K562 (cell line): ENCODE results near the gene PRICKLE4. TPM values are rescaled to one million over a fixed set of nuclear protein-coding genes. Genes with fewer than 3 reads are reported as not detected.

ENCODE experiments used
- ATAC-seq: fragments of 200-7000 bp; cut with Tn5 transposase; 3 replicates; pipeline ENCODE4 v1.9.1; 2020; ENCODE audit warnings: moderate library complexity
- BruUV-seq: library from RNA; stranded (reverse); fragments of 400-500 nt; replicated peaks from 2 replicates; lab custom pipeline; 2021; lab: Mats Ljungman, UMichigan
- CTCF ChIA-PET: fragments of 300-600 bp; formaldehyde crosslinking; extraction: SDS; loops from one replicate; lab custom pipeline; 2021; ENCODE audit warnings: low intra/inter-chr PET ratio; lab: Yijun Ruan, JAX
- POLR2A ChIA-PET: fragments of 300-600, 350-650 bp; sonication (Branson Sonifier 250); formaldehyde crosslinking; extraction: SDS; loops from one replicate; lab custom pipeline; 2021; ENCODE audit warnings: antibody characterized with exemption, inconsistent platforms; lab: Yijun Ruan, JAX
- DNase-seq, 4 experiments: peaks; one replicate each; pipeline versions ENCODE4 v3.0.0 to v3.0.0-alpha.2; 2011 to 2018; ENCODE audit warnings: low spot score in 3 of 4, mixed read lengths in 3 of 4; ENCODE audit errors: extremely low read depth in 1 of 4
- FAIRE-seq: peaks from 2 replicates; lab custom pipeline; 2011; peaks lifted over from hg19 to GRCh38; lab: Jason Lieb, UNC
- H2AFZ ChIP-seq: 2 replicates; pipeline ENCODE4 v1.6.0; 2011; ENCODE audit warnings: low read depth, low read length, control low read depth, inconsistent platforms
- H3K27ac ChIP-seq: fragments of 200-600 bp; 3 replicates; pipeline ENCODE4 v1.8.0; 2011; ENCODE audit warnings: low read depth, mild to moderate bottlenecking, control low read depth, inconsistent platforms, low read length, moderate library complexity, mixed read lengths; ENCODE audit errors: extremely low read depth
- H3K27me3 ChIP-seq, 2 experiments: fragments of 300-600 bp in 1 of 2; 2 replicates in 1 of 2; 3 replicates in 1 of 2; pipeline versions ENCODE4 v1.6.0 to v1.8.0; 2011; ENCODE audit warnings: inconsistent platforms in 2 of 2, low read length in 2 of 2, mild to moderate bottlenecking in 1 of 2, mixed read lengths in 1 of 2, moderate library complexity in 1 of 2; ENCODE audit not compliant: control insufficient read depth in 2 of 2, insufficient read depth in 2 of 2
- H3K36me3 ChIP-seq: fragments of 300-600 bp; 3 replicates; pipeline ENCODE4 v1.8.0; 2011; ENCODE audit warnings: mild to moderate bottlenecking, low read length, inconsistent platforms; ENCODE audit not compliant: control insufficient read depth, insufficient read depth
- H3K4me1 ChIP-seq, 2 experiments: fragments of 200-600 bp in 1 of 2; replicated peaks in 1 of 2; 2 replicates in 1 of 2; 3 replicates in 1 of 2; pipeline versions ENCODE4 v1.5.1 to v1.8.0; 2011; ENCODE audit warnings: inconsistent platforms in 2 of 2, low read length in 2 of 2, mild to moderate bottlenecking in 1 of 2, mixed read lengths in 1 of 2, moderate library complexity in 1 of 2; ENCODE audit not compliant: control insufficient read depth in 2 of 2, insufficient read depth in 2 of 2
- H3K4me2 ChIP-seq: 2 replicates; pipeline ENCODE4 v1.6.1; 2011; ENCODE audit warnings: low read length, control low read depth, inconsistent platforms, mixed read lengths; ENCODE audit not compliant: insufficient read depth
- H3K4me3 ChIP-seq: fragments of 200-600 bp; sonication (generic), shearing (Covaris generic); 2 replicates; pipeline ENCODE4 v1.5.1; 2016; ENCODE audit warnings: control low read depth, inconsistent platforms
- H3K79me2 ChIP-seq: fragments of 200-600 bp; 3 replicates; pipeline ENCODE4 v1.8.0; 2011; ENCODE audit warnings: low read length, inconsistent platforms; ENCODE audit not compliant: control insufficient read depth, insufficient read depth
- H3K9ac ChIP-seq, 2 experiments: 2 replicates each; pipeline versions ENCODE4 v1.6.0 to v1.6.1; 2011; ENCODE audit warnings: low read depth in 2 of 2, low read length in 2 of 2, control low read depth in 1 of 2, inconsistent platforms in 1 of 2, mild to moderate bottlenecking in 1 of 2, mixed read lengths in 1 of 2; ENCODE audit not compliant: insufficient read depth in 1 of 2
- H3K9me1 ChIP-seq: one replicate; pipeline ENCODE4 v1.6.0; 2011; ENCODE audit warnings: inconsistent platforms, mild to moderate bottlenecking, low read length, moderate library complexity; ENCODE audit not compliant: control insufficient read depth, insufficient read depth
- H3K9me3 ChIP-seq: replicated peaks from 2 replicates; pipeline ENCODE4 v1.5.1; 2011; ENCODE audit warnings: low read depth, low read length, inconsistent platforms; ENCODE audit not compliant: control insufficient read depth, insufficient read depth
- H4K20me1 ChIP-seq: replicated peaks from 2 replicates; pipeline ENCODE4 v1.6.1; 2011; ENCODE audit warnings: low read length, inconsistent platforms, mixed read lengths; ENCODE audit not compliant: control insufficient read depth, insufficient read depth
- ARID4B ChIP-seq: sonication (generic); formaldehyde crosslinking; IDR thresholded peaks from 2 replicates; pipeline ENCODE4 v1.8.0; 2022; ENCODE audit warnings: mild to moderate bottlenecking, missing genetic modification reagents
- FOXA3 ChIP-seq, 2 experiments: fragments of 450-650 bp in 1 of 2; sonication (generic) in 1 of 2; formaldehyde crosslinking; IDR thresholded peaks in 1 of 2; conservative IDR thresholded peaks in 1 of 2; 2 replicates each; pipeline versions ENCODE4 v1.4.0 to v1.8.0; 2020 to 2022; ENCODE audit warnings: mild to moderate bottlenecking in 2 of 2, missing genetic modification reagents in 1 of 2
- KDM2B ChIP-seq: fragments of 250-450 bp; sonication (Bioruptor Pico); IDR thresholded peaks from 2 replicates; pipeline ENCODE4 v1.8.0; 2021; ENCODE audit warnings: mild to moderate bottlenecking, moderate library complexity
- KDM5B ChIP-seq: fragments of 200-600 bp; sonication (generic); IDR thresholded peaks from 2 replicates; pipeline ENCODE4 v1.6.1; 2012; ENCODE audit warnings: low read depth, mild to moderate bottlenecking, moderate library complexity, low read length, control low read depth, inconsistent platforms; ENCODE audit not compliant: insufficient replicate concordance
- KLF6 ChIP-seq: fragments of 250-450 bp; sonication (Bioruptor Pico); IDR thresholded peaks from 2 replicates; pipeline ENCODE4 v1.4.0; 2020; ENCODE audit warnings: mild to moderate bottlenecking, moderate library complexity, borderline replicate concordance
- L3MBTL2 ChIP-seq: fragments of 450-650 bp; IDR thresholded peaks from 2 replicates; pipeline ENCODE4 v1.6.1; 2016; ENCODE audit warnings: mild to moderate bottlenecking, moderate library complexity
- MAZ ChIP-seq, 2 experiments: fragments of 450-650 bp in 1 of 2; sonication (generic) in 1 of 2; formaldehyde crosslinking; IDR thresholded peaks in 1 of 2; conservative IDR thresholded peaks in 1 of 2; 2 replicates each; pipeline versions ENCODE4 v1.4.0 to v1.5.0; 2020; ENCODE audit warnings: mild to moderate bottlenecking in 1 of 2, missing genetic modification reagents in 1 of 2
- NFIC ChIP-seq: fragments of 450-650 bp; IDR thresholded peaks from 2 replicates; pipeline ENCODE4 v1.6.1; 2017; ENCODE audit warnings: mild to moderate bottlenecking, inconsistent platforms
- SRSF7 ChIP-seq: fragments of 200-400 bp; formaldehyde crosslinking; optimal IDR thresholded peaks from 2 replicates; pipeline ENCODE3; 2017; ENCODE audit warnings: mild to moderate bottlenecking, low read depth, low read length
- THRAP3 ChIP-seq: fragments of 450-650 bp; IDR thresholded peaks from 2 replicates; pipeline ENCODE4 v1.6.1; 2016; ENCODE audit warnings: mild to moderate bottlenecking, inconsistent platforms, borderline replicate concordance
- ZFX ChIP-seq: sonication (generic); formaldehyde crosslinking; IDR thresholded peaks from 2 replicates; pipeline ENCODE4 v1.8.0; 2022; ENCODE audit warnings: mild to moderate bottlenecking, missing genetic modification reagents, moderate library complexity
- ZNF507 ChIP-seq: conservative IDR thresholded peaks from 2 replicates; pipeline ENCODE4 v1.6.1; 2017; ENCODE audit warnings: missing genetic modification characterization, missing compliant biosample characterization
- WGBS: fragments of 100-300 bp; shearing (Covaris generic); methylation state at CpG from one replicate; pipeline ENCODE4 v1.1.6; 2016; ENCODE audit warnings: low coverage, mixed read lengths; ENCODE audit not compliant: insufficient coverage; ENCODE audit errors: missing lambda C conversion rate; 5-methylcytosine and 5-hydroxymethylcytosine counted together
- in situ Hi-C: fragments of 300-500 bp; cut with MboI; formaldehyde crosslinking; loops from 4 replicates; pipeline ENCODE4 v1.15.0; 2018; ENCODE audit warnings: inconsistent platforms, mixed read lengths
- intact Hi-C: fragments of 100-400 bp; cut with micrococcal nuclease; formaldehyde crosslinking; loops from 2 replicates; pipeline ENCODE4 v1.14.2; 2022
- polyA plus RNA-seq, 8 experiments: library from polyadenylated mRNA; depleted of rRNA in 4 of 8; stranded (reverse) in 5 of 8; unstranded in 3 of 8; fragments of >200 nt; fragmentation: Nextera tagmentation in 2 of 8; fragmentation: Illumina TruSeq in 1 of 8; extraction: Ambion mirVana in 2 of 8; extraction: Trizol in 1 of 8; gene quantifications; 2 replicates each; pipeline versions ENCODE4 v1.2.1 to v1.2.3, GENCODE V29; 2011 to 2014; ENCODE audit warnings: inconsistent platforms in 1 of 8, missing spikeins in 1 of 8
- total RNA-seq, 7 experiments: library from RNA; depleted of rRNA in 6 of 7; stranded (reverse); fragments of >200 nt in 6 of 7; fragmentation: Illumina TruSeq in 2 of 7; extraction: Trizol in 2 of 7; gene quantifications; 2 replicates each; pipeline versions ENCODE4 v1.2.1 to v1.2.3, GENCODE V29; 2011 to 2021; ENCODE audit warnings: low replicate concordance in 1 of 7
- TF ChIP-seq, protein P1 (sequence below), 3 experiments: fragments of 200-800 bp in 1 of 3; sonication (Bioruptor generic) in 1 of 3; sonication (generic) in 1 of 3; formaldehyde crosslinking in 1 of 3; IDR thresholded peaks; 2 replicates each; pipeline versions ENCODE4 v1.6.1 to v1.8.0; 2016 to 2022; ENCODE audit warnings: mild to moderate bottlenecking in 2 of 3, missing compliant biosample characterization in 2 of 3, missing genetic modification characterization in 2 of 3, missing genetic modification reagents in 1 of 3

Gene PRICKLE4
- total and polyA plus RNA-seq, 9 of the 15 experiments (the other 6 are each of a cell fraction or from before 2014, with no cell fraction given): 0.20 to 0.32 (median 0.27) TPM; not detected in 6

DNA sequence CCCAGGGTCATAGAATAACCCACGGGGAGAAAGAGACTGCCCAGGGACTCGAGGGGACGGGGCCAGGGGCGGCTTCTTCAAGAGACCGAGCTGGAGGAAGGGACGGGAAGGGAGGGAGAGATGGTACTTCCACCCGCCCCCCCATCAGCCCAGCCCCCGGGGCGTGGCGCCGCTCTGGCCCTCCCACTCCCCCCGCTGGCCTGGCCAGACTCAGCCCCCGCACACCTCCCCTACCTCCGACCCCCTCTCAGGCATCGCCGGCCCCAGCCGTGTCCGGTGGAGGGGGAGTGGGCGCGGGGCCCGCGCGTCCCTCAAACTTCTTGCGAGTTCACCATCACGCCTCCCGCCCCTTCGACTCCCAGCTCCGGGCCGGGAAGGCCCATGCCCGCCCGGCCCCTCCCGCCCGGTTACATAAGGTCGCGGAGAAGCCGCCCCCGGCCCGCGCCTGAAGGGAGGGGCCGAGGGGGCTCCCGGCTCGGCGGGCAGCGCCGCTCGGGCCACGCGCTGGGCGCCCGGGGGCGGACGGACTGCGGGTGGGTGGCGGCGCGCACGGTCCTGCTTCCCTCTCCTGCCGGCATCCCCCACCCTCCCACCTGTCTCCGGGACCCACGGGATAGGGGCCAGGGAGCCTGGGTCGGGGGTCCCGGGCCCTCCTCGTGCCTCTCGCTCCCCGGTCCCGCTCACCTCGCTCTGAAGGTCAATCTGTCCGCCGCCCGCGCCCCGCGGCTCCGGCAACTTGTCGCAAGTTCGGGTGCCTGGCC lies 45.7 kb upstream of the PRICKLE4 start:
- BruUV-seq: no TSS peak
- ChIA-PET POLR2A (interaction anchor here (0.6 to 1.5 kb wide), 5 partner anchors 32 to 1466 kb away, joined by 3 to 5 read pairs (median 4); no protein-coding TSS in a partner anchor), CTCF (interaction anchor here (0.8 to 2.6 kb wide), 4 partner anchors 41 to 309 kb away, joined by 3 to 19 read pairs (median 8); partner anchors contain the start of gene FRS3)
- Histone ChIP-seq H3K9me3 (no peaks in the 10 kb centered on the region), H3K4me1 (peaks cover 5 to 29% of the 10 kb centered on the region in 2 experiments), H4K20me1 (peaks cover 4% of the 10 kb centered on the region), H2AFZ (peak overlapping the region; percentile 81), H3K9me1 (no peaks in the 10 kb centered on the region), H3K79me2 (no peaks in the 10 kb centered on the region), H3K36me3 (no peaks in the 10 kb centered on the region), H3K9ac (peak overlapping the region; percentile 50 to 92; a peak in 3 of 4 replicates), H3K27me3 (peaks cover 2 to 31% of the 10 kb centered on the region in 2 experiments; a peak in 3 of 5 replicates), H3K27ac (no peak overlapping the region), H3K4me2 (peak overlapping the region; percentile 85), H3K4me3 (peak overlapping the region; percentile 63)
- in situ Hi-C loops (loop anchor here (5.0 kb wide), 1 partner anchor 37 kb away; no protein-coding TSS in a partner anchor), intact Hi-C loops (loop anchor here (1.0 to 2.0 kb wide), 2 partner anchors 32 to 41 kb away; no protein-coding TSS in a partner anchor)
- ATAC-seq (peak; percentile 74), DNase-seq (peak; percentile 77 to 91 (median 88)), FAIRE-seq (no peak)
- WGBS: 0% methylated on average over 26 of the region's 76 CpGs
- TF ChIP-seq ZNF507 (tag): no peak
- peak; percentile 12 for TF ChIP-seq KDM5B
- TF ChIP-seq KDM2B (CRISPR knock-in tag): peak; percentile 55; the same call in 1 of the 2 replicates
- no peak for TF ChIP-seq THRAP3
- peak; percentile 48; the same call in 1 of the 2 replicates for TF ChIP-seq ZFX
- no peak for TF ChIP-seq FOXA3 (CRISPR knock-in tag; conservative IDR thresholded peaks at IDR 0.05 in 1 of 2, IDR thresholded peaks at IDR 0.05 in 1 of 2)
- TF ChIP-seq, protein P1, sequence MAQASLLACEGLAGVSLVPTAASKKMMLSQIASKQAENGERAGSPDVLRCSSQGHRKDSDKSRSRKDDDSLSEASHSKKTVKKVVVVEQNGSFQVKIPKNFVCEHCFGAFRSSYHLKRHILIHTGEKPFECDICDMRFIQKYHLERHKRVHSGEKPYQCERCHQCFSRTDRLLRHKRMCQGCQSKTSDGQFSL (CRISPR knock-in tag; IDR thresholded peaks at IDR 0.05): peak; percentile 84
- TF ChIP-seq, protein P1 (tag; IDR thresholded peaks at IDR 0.05): peak in 1 of 2 experiments; percentile 86; a peak in 2 of 4 replicates
- 0 out of 2 replicates have a peak, but pooled peaks have one; percentile 7 for TF ChIP-seq ARID4B (CRISPR knock-in tag)
- TF ChIP-seq L3MBTL2: peak; percentile 48; the same call in 1 of the 2 replicates
- TF ChIP-seq KLF6 (CRISPR knock-in tag): no peak
- no peak for TF ChIP-seq SRSF7
- TF ChIP-seq NFIC: peak; percentile 47; the same call in 1 of the 2 replicates
- TF ChIP-seq MAZ (CRISPR knock-in tag; conservative IDR thresholded peaks at IDR 0.05 in 1 of 2, IDR thresholded peaks at IDR 0.05 in 1 of 2): peak in 1 of 2 experiments; percentile 57; a peak in 2 of 4 replicates
